HG03108 (cell line): ENCODE results near the gene FBH1.

Source experiments
- ATAC-seq: cut with Tn5 transposase; IDR thresholded peaks from one replicate; pipeline ENCODE4 v1.9.1; 2021; ENCODE audit warnings: moderate library complexity; ENCODE audit not compliant: unreplicated experiment

Gene FBH1

GRCh38 chr10:5975641-5976473 lies 85.8 kb downstream of the FBH1 start:
- peak; percentile 60 for ATAC-seq

DNA sequence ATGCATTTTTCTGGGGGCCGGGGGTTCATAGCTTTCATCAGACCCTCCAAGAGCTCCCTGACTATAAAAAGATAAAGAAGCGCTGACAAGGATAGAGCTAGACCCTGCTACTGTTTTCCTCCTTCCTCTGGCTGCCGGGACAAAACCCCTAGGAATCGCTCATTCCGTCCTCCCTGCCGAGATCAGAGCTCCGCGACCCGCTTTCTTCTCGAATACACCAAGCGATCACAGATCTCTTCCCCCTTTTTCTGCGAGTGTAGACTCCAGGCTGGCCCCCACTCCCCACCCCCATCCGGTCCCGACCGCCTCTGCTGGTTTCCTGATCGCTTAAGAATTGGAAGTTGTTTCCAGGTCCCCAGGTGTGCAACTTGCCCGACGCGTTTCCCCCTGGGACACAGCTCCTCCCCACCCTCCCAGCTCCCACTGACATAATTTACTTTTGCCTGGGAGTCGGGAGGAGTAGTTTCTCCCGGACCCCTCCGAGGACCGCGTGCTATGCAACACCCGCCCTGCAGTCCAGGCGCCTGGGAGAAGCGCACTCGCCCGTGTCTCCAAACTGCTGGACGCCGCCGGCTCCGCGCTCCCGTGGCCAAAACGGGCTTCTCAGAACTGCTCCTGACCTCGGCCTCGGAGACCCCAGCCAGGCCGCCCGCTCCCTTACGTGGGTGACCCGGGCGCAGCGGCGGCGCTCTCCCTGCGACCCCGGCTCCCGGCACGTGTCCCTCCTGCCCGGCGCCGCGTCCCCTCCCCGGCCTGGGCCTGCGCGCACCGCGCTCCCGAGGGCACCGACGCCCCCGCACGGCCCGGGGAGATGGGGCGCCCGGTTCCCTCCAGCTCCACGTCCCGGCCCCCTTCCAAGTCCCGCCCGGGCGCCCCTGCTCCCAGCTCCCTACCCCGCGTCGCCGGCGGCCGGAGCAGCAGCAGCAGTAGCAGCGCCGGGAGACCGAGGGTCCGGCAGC lies 86.7 kb downstream of the FBH1 start:
- ATAC-seq: peak; percentile 17

DNA sequence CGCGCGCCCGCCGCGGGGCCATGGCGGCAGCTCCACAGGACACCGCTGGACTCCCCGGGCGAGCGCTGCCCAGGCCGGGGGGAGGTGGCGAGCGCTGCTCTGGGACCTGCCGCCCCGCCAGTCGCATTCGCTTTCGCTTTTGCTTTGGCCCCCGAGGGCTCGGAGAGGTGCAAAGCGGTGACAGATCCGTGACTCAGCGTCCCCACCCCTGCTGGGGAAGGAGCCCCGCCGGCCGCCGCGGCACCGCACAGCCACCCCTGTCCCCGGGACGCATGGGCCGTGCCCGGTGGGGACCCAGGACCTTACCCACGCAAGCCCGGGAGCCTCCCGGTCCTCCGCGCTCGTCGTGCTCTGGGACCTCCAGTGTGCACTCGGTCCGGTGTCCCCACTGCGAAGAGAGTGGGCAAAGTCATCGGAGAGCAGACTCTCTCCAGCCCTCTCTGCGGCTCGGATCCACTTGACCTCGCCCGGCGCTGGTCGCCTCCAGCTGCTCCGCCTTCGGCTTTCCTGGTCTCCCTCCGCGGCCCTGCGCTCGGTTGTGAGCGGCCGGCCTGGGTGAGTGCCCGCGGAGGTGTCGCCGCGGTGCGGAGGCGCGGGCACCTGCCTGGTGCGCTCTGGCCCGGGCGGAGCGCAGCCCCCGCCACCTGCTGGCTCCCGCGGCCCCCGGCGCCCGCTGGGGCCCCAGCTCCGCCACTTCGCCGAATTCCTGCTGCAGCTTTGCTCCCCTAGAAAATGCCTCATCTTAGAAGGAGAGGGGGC lies 87.6 kb downstream of the FBH1 start, which contains the start of gene IL15RA:
Gene IL15RA (minus strand): TSS at position 73 of the 759 bp plus-strand sequence. CDS start 51 bp downstream, at position 22.
- ATAC-seq: peak; percentile 56

DNA sequence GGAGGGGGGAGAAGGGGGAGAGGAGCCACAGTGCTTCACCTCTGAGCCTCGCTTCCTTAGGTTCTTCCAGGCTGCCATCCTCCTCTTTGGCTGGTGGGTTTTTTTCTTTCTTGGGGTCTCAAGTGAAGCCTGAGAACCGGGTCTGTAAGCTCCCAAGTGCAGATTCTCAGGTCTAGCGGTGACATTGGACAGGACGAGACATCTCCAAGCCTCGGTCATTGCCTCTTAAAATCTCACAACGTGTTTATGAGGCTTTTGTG lies 88.1 kb downstream of the FBH1 start:
- ATAC-seq: no peak

DNA sequence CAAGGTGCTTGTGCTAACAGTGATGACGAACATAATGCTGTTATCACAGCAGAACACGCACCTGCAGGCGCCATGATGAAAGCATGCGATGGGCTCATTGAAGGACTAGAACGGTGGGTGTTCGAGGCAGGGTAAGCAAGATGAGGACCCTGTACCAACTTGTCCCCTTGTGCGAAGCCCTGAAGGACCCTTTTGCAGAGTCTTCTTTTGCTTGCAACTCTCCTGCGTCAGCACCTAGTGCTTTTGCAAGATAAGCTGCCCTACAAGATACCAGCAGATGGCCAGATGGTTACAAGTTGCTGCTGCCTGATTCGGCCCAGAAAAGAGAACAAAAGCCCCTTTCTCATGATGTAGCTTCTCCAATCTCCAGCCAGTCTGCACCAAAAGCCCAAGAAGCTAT lies 91.5 kb downstream of the FBH1 start:
- ATAC-seq: no peak

DNA sequence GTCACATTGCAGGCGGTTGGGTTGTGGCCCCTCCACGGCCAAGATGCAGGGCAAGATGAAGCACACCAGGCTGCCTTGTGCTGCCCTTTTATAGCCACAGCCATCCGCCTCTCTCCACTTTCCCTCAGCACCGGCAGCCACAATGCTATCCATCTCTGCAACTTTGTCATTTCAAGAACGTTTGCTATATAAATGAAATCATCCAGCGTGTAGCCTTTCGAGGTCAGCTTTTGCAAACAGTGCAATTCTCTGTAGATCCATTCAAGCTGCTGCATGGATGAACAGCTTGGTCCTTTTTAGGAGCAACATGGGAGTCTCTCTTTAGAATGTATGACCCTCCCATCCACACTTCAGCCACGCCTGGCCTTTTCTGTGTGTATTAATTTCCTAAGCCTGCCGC lies 93.7 kb downstream of the FBH1 start:
- ATAC-seq: no peak

DNA sequence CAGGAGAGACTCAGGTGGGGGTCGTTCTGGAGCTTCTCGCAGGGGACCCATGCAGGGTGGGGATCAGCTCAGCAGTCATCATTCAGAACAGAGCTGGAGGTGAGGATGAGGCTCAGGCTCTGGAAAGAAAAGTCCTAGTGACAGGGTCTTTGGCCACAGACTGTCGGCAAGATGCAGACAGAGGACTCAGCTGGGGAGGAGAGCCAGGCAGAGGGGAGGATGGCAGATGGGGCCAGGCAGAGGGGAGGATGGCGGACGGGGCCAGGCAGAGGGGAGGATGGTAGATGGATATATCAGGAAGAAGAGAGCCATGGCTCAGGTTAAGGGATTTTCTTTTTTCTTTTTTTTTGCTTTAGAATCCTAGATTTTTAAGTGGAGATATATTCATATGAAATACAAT lies 95.0 kb downstream of the FBH1 start:
- no peak for ATAC-seq
